ENCODE results near the gene DLL4.
A peak's percentile ranks its signal among the peaks of the same experiment; 100 is the strongest.

Gene DLL4

GRCh38 chr15:40894681-40895448 is 34.3 kb upstream of the DLL4 start:
- H3K36me3 ChIP-seq (ENCODE audit: insufficient read depth, low read depth, low read length) = peaks cover 40% of the 10 kb centered on the region
- H3K27ac ChIP-seq (ENCODE audit: low read length) = peak overlapping the region; percentile 61
- no peaks in the 10 kb centered on the region for H3K9me3 ChIP-seq (ENCODE audit: insufficient read depth, low read depth, low read length)
- no peaks in the 10 kb centered on the region for H3K4me1 ChIP-seq (ENCODE audit: insufficient read depth, low read length)
- H3K27me3 ChIP-seq (ENCODE audit: insufficient read depth, low read length) = peaks cover 20% of the 10 kb centered on the region
- H3K9ac ChIP-seq (ENCODE audit: low read depth, low read length) = peak overlapping the region; percentile 95
- peak overlapping the region; percentile 96 for H3K4me3 ChIP-seq (ENCODE audit: low read length)

DNA sequence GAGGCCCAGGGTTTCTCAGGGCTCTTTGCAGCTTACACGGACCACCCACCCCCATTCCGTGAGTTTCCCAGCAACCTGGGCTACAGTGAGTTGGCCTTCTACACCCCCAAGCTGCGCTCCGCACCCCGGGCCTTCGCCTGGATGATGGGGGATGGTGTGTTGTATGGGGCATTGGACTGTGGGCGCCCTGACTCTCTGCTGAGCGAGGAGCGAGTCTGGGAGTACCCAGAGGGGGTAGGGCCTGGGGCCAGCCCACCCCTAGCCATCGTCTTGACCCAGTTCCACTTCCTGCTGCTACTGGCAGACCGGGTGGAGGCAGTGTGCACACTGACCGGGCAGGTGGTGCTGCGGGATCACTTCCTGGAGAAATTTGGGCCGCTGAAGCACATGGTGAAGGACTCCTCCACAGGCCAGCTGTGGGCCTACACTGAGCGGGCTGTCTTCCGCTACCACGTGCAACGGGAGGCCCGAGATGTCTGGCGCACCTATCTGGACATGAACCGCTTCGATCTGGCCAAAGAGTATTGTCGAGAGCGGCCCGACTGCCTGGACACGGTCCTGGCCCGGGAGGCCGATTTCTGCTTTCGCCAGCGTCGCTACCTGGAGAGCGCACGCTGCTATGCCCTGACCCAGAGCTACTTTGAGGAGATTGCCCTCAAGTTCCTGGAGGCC is 29.5 kb upstream of the DLL4 start:
- Histone ChIP-seq H3K9me3 (ENCODE audit: insufficient read depth, low read depth, low read length) (no peaks in the 10 kb centered on the region), H3K27ac (ENCODE audit: low read length) (no peak overlapping the region), H3K4me3 (ENCODE audit: low read length) (no peak overlapping the region), H3K27me3 (ENCODE audit: insufficient read depth, low read length) (no peaks in the 10 kb centered on the region), H3K36me3 (ENCODE audit: insufficient read depth, low read depth, low read length) (peaks cover 80% of the 10 kb centered on the region), H3K9ac (ENCODE audit: low read depth, low read length) (no peak overlapping the region), H3K4me1 (ENCODE audit: insufficient read depth, low read length) (no peaks in the 10 kb centered on the region; the same call in 1 of the 2 replicates)

DNA sequence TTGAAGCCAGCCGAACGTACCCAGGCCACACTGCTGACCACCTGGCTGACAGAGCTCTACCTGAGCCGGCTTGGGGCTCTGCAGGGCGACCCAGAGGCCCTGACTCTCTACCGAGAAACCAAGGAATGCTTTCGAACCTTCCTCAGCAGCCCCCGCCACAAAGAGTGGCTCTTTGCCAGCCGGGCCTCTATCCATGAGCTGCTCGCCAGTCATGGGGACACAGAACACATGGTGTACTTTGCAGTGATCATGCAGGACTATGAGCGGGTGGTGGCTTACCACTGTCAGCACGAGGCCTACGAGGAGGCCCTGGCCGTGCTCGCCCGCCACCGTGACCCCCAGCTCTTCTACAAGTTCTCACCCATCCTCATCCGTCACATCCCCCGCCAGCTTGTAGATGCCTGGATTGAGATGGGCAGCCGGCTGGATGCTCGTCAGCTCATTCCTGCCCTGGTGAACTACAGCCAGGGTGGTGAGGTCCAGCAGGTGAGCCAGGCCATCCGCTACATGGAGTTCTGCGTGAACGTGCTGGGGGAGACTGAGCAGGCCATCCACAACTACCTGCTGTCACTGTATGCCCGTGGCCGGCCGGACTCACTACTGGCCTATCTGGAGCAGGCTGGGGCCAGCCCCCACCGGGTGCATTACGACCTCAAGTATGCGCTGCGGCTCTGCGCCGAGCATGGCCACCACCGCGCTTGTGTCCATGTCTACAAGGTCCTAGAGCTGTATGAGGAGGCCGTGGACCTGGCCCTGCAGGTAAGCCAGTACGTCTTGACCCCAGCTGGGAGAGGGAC is 28.7 kb upstream of the DLL4 start:
- peaks cover 85% of the 10 kb centered on the region for H3K36me3 ChIP-seq (ENCODE audit: insufficient read depth, low read depth, low read length)
- no peak overlapping the region for H3K9ac ChIP-seq (ENCODE audit: low read depth, low read length)
- H3K4me3 ChIP-seq (ENCODE audit: low read length) = no peak overlapping the region
- H3K27ac ChIP-seq (ENCODE audit: low read length) = no peak overlapping the region
- no peaks in the 10 kb centered on the region for H3K9me3 ChIP-seq (ENCODE audit: insufficient read depth, low read depth, low read length)
- no peaks in the 10 kb centered on the region; the same call in 1 of the 2 replicates for H3K4me1 ChIP-seq (ENCODE audit: insufficient read depth, low read length)
- no peaks in the 10 kb centered on the region for H3K27me3 ChIP-seq (ENCODE audit: insufficient read depth, low read length)

- Histone ChIP-seq H3K36me3 (ENCODE audit: insufficient read depth, low read depth, low read length) (peaks cover 85% of the 10 kb centered on the region), H3K27me3 (ENCODE audit: insufficient read depth, low read length) (no peaks in the 10 kb centered on the region), H3K4me3 (ENCODE audit: low read length) (no peak overlapping the region), H3K27ac (ENCODE audit: low read length) (no peak overlapping the region), H3K9ac (ENCODE audit: low read depth, low read length) (no peak overlapping the region), H3K4me1 (ENCODE audit: insufficient read depth, low read length) (peaks cover 4% of the 10 kb centered on the region; the same call in 1 of the 2 replicates), H3K9me3 (ENCODE audit: insufficient read depth, low read depth, low read length) (no peaks in the 10 kb centered on the region)
These were observed 28.1 kb upstream of the DLL4 start for GRCh38 chr15:40901053-40901443.

- Histone ChIP-seq H3K36me3 (ENCODE audit: insufficient read depth, low read depth, low read length) (peaks cover 68% of the 10 kb centered on the region), H3K27ac (ENCODE audit: low read length) (no peak overlapping the region), H3K9me3 (ENCODE audit: insufficient read depth, low read depth, low read length) (no peaks in the 10 kb centered on the region), H3K4me3 (ENCODE audit: low read length) (no peak overlapping the region), H3K4me1 (ENCODE audit: insufficient read depth, low read length) (peaks cover 9% of the 10 kb centered on the region; the same call in 1 of the 2 replicates), H3K9ac (ENCODE audit: low read depth, low read length) (no peak overlapping the region), H3K27me3 (ENCODE audit: insufficient read depth, low read length) (no peaks in the 10 kb centered on the region)
These were observed 26.3 kb upstream of the DLL4 start for GRCh38 chr15:40902605-40903561.

DNA sequence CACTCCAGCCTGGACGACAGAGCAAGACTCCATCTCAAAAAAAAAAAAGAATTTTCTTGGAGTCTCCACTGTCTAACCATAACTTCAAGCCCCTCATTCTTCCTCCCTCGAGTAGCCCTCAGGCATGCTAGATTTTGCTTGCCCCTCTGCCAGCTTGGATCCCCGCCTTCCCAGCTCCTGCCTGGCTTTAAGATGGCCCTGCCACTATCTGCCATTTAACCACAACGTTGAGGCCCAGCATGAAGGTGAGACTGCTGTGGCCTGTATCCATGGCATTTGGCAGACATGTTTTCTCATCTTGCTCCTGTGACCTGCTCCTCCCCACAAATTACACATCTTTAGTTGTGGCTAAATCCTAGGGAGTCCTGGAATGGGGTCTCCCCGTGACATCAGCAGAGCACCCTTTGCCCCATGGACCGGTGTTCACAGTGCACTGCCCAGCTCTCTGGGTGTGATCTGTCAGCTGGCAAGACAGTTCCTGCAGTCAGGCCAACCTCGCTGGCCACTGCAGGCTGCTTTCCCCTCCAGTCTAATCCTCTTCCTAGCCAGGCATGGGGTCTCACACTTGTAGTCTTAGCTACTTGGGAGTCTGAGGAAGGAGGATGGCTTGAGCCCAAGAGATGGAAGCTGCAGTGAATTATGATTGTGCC is 24.5 kb upstream of the DLL4 start:
- no peak overlapping the region for H3K9ac ChIP-seq (ENCODE audit: low read depth, low read length)
- H3K4me3 ChIP-seq (ENCODE audit: low read length) = no peak overlapping the region
- H3K27ac ChIP-seq (ENCODE audit: low read length) = no peak overlapping the region
- H3K4me1 ChIP-seq (ENCODE audit: insufficient read depth, low read length) = peaks cover 9% of the 10 kb centered on the region; the same call in 1 of the 2 replicates
- H3K27me3 ChIP-seq (ENCODE audit: insufficient read depth, low read length) = no peaks in the 10 kb centered on the region
- peaks cover 51% of the 10 kb centered on the region for H3K36me3 ChIP-seq (ENCODE audit: insufficient read depth, low read depth, low read length)
- no peaks in the 10 kb centered on the region for H3K9me3 ChIP-seq (ENCODE audit: insufficient read depth, low read depth, low read length)

DNA sequence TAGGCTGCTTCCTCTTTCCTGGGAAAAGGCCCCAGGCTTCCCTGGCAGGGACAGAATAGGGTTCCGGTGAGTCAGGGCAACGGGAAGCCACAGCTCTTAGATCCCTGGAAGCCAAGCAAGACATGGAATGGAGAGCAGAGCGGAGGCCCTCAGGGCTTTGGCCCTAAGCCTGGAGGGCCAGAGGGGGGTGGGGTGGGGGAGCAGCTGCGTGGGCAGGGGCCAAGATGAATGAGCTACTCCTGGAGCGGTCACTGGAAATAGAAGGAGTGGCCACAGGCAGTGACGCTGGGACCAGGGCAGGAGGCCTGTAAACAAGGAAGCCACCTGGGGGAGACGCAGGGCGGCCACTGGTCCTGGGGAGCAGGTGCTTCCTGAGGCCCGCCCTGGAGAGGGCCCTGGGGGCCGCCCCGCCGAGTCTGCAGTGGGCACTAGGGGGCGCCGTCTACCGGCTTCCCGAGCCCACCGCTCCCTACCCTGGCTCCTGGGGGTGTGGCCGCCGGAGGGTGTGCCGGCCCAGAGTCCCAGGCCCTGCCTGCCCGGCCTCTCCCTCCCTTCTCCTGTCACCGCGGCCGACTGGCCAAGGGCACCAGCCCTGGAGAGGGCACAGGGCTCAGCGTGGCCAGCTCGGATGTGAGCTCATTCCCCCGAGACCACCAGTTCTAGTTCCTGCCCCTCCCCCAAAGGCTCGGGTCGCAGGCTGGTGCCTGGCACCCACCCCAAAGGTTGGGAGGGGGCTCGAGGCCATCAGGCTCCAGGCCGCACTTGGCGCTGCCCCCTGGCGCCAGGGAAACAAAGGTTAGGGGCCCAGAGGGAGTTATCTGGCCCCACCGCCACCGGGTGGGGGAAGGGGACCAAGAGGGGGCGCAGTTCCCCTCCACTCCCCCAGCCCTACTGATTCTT is 22.8 kb upstream of the DLL4 start:
- H3K4me3 ChIP-seq (ENCODE audit: low read length) = peak overlapping the region; percentile 70; the same call in 1 of the 2 replicates
- H3K27ac ChIP-seq (ENCODE audit: low read length) = no peak overlapping the region
- H3K9ac ChIP-seq (ENCODE audit: low read depth, low read length) = no peak overlapping the region

GRCh38 chr15:40906991-40907802 is 21.9 kb upstream of the DLL4 start:
- H3K4me3 ChIP-seq (ENCODE audit: low read length) = peak overlapping the region; percentile 70; the same call in 1 of the 2 replicates
- H3K4me1 ChIP-seq (ENCODE audit: insufficient read depth, low read length) = peaks cover 15% of the 10 kb centered on the region

More for the DNA sequence above, 22.8 kb upstream of the DLL4 start:
- no peaks in the 10 kb centered on the region for H3K9me3 ChIP-seq (ENCODE audit: insufficient read depth, low read depth, low read length)
- peaks cover 12% of the 10 kb centered on the region for H3K4me1 ChIP-seq (ENCODE audit: insufficient read depth, low read length)
- H3K36me3 ChIP-seq (ENCODE audit: insufficient read depth, low read depth, low read length) = peaks cover 35% of the 10 kb centered on the region
- no peaks in the 10 kb centered on the region for H3K27me3 ChIP-seq (ENCODE audit: insufficient read depth, low read length)

GRCh38 chr15:40908095-40908494 is 21.0 kb upstream of the DLL4 start:
- Histone ChIP-seq H3K9me3 (ENCODE audit: insufficient read depth, low read depth, low read length) (no peaks in the 10 kb centered on the region), H3K9ac (ENCODE audit: low read depth, low read length) (no peak overlapping the region), H3K36me3 (ENCODE audit: insufficient read depth, low read depth, low read length) (peaks cover 20% of the 10 kb centered on the region), H3K4me3 (ENCODE audit: low read length) (no peak overlapping the region), H3K27me3 (ENCODE audit: insufficient read depth, low read length) (no peaks in the 10 kb centered on the region), H3K4me1 (ENCODE audit: insufficient read depth, low read length) (peaks cover 15% of the 10 kb centered on the region), H3K27ac (ENCODE audit: low read length) (no peak overlapping the region)

More at GRCh38 chr15:40906991-40907802, 21.9 kb upstream of the DLL4 start:
- Histone ChIP-seq H3K36me3 (ENCODE audit: insufficient read depth, low read depth, low read length) (peaks cover 29% of the 10 kb centered on the region), H3K27ac (ENCODE audit: low read length) (no peak overlapping the region), H3K27me3 (ENCODE audit: insufficient read depth, low read length) (no peaks in the 10 kb centered on the region), H3K9me3 (ENCODE audit: insufficient read depth, low read depth, low read length) (no peaks in the 10 kb centered on the region), H3K9ac (ENCODE audit: low read depth, low read length) (no peak overlapping the region)

Measured in iPS-20b (cell line).